Caco-2 (cell line): Measurements from ENCODE around the gene NAA30. TPM values are rescaled to one million over a fixed set of nuclear protein-coding genes. Genes with fewer than 3 reads are reported as not detected.

Experiments used
- BruUV-seq: library from RNA; stranded (reverse); fragments of 400-500 nt; replicated peaks from 2 replicates; lab custom pipeline; 2021; lab: Mats Ljungman, UMichigan
- CTCF ChIA-PET: fragments of 300-600 bp; sonication (Branson Sonifier 250); formaldehyde crosslinking; loops from one replicate; lab custom pipeline; 2022; ENCODE audit warnings: antibody characterized with exemption; lab: Charles Lee
- POLR2A ChIA-PET: fragments of 300-600 bp; sonication (Branson Sonifier 250); formaldehyde crosslinking; loops from one replicate; lab custom pipeline; 2022; ENCODE audit warnings: antibody characterized with exemption; lab: Charles Lee
- DNase-seq, 2 experiments: peaks; one replicate each; pipeline versions ENCODE4 v3.0.0 to v3.0.0-alpha.2; 2020 to 2022
- H3K27me3 ChIP-seq: replicated peaks from 2 replicates; pipeline ENCODE4 v1.6.0; 2011; ENCODE audit warnings: low read length; ENCODE audit not compliant: control insufficient read depth, insufficient read depth
- H3K36me3 ChIP-seq: 2 replicates; pipeline ENCODE4 v1.5.1; 2011; ENCODE audit warnings: low read length; ENCODE audit not compliant: control insufficient read depth, insufficient read depth
- H3K4me1 ChIP-seq: fragments of 250-450 bp; sonication (Bioruptor Pico); 2 replicates; pipeline ENCODE4 v1.5.1; 2020; ENCODE audit warnings: mild to moderate bottlenecking
- H3K4me3 ChIP-seq: 2 replicates; pipeline ENCODE4 v1.5.1; 2011; ENCODE audit warnings: low read depth, mild to moderate bottlenecking, control low read depth, low read length
- H3K9me3 ChIP-seq: fragments of 250-450 bp; sonication (Bioruptor Pico); 2 replicates; pipeline ENCODE4 v1.5.1; 2020; ENCODE audit warnings: mild to moderate bottlenecking, moderate library complexity
- H3K27ac Mint-ChIP-seq: one replicate; pipeline ENCODE4 v1.8.0; 2022; ENCODE audit warnings: mixed read lengths; ENCODE audit not compliant: unreplicated experiment
- H3K27me3 Mint-ChIP-seq: one replicate; pipeline ENCODE4 v1.8.0; 2022; ENCODE audit warnings: mixed read lengths; ENCODE audit not compliant: insufficient read depth, unreplicated experiment
- H3K36me3 Mint-ChIP-seq: one replicate; pipeline ENCODE4 v1.8.0; 2022; ENCODE audit warnings: mild to moderate bottlenecking, mixed read lengths; ENCODE audit not compliant: insufficient read depth, unreplicated experiment
- H3K4me1 Mint-ChIP-seq: one replicate; pipeline ENCODE4 v1.8.0; 2022; ENCODE audit warnings: low read depth, mixed read lengths; ENCODE audit not compliant: unreplicated experiment
- H3K4me3 Mint-ChIP-seq: one replicate; pipeline ENCODE4 v1.8.0; 2022; ENCODE audit warnings: mild to moderate bottlenecking, moderate library complexity, mixed read lengths; ENCODE audit not compliant: unreplicated experiment
- H3K9me3 Mint-ChIP-seq: one replicate; pipeline ENCODE4 v1.8.0; 2022; ENCODE audit warnings: mixed read lengths; ENCODE audit not compliant: unreplicated experiment
- CTCF ChIP-seq, 2 experiments: fragments of 200-600 bp in 1 of 2; IDR thresholded peaks; 1 replicate in 1 of 2; 2 replicates in 1 of 2; pipeline versions ENCODE4 v1.5.1 to v1.8.0; 2011 to 2022; ENCODE audit warnings: antibody characterized with exemption in 1 of 2, control low read depth in 1 of 2, inconsistent platforms in 1 of 2, low read depth in 1 of 2, low read length in 1 of 2, mild to moderate bottlenecking in 1 of 2, moderate library complexity in 1 of 2; ENCODE audit not compliant: insufficient read depth in 1 of 2, severe bottlenecking in 1 of 2, unreplicated experiment in 1 of 2
- intact Hi-C: fragments of 100-400 bp; cut with micrococcal nuclease; formaldehyde crosslinking; loops from one replicate; pipeline ENCODE4 v1.10.0; 2022; ENCODE audit not compliant: unreplicated experiment
- total RNA-seq: library from RNA; stranded (reverse); gene quantifications from 2 replicates; pipeline ENCODE4 v1.2.3, GENCODE V29; 2022

Gene NAA30
- total RNA-seq, 1 experiment from 2014 or later, result 23.7 TPM

- intact Hi-C loops, result no loop called here
- Mint-ChIP-seq H3K4me3 (no peak overlapping the region), H3K4me1 (peaks cover 9% of the 10 kb centered on the region), H3K9me3 (no peaks in the 10 kb centered on the region), H3K36me3 (peaks cover 32% of the 10 kb centered on the region), H3K27me3 (no peaks in the 10 kb centered on the region), H3K27ac (no peak overlapping the region)
- POLR2A ChIA-PET, result no interaction called here
- H3K9me3 ChIP-seq, result no peaks in the 10 kb centered on the region
- no peak for DNase-seq
- H3K4me3 ChIP-seq, result no peak overlapping the region
- no TSS peak for BruUV-seq
- H3K4me1 ChIP-seq, result peaks cover 13% of the 10 kb centered on the region
- CTCF ChIA-PET, result no interaction called here
- no peak for TF ChIP-seq CTCF (IDR thresholded peaks at IDR 0.05; ENCODE audit: insufficient read depth in 1 of 2, low read depth in 1 of 2, low read length in 1 of 2, severe bottlenecking in 1 of 2, unreplicated experiment in 1 of 2)
- no peaks in the 10 kb centered on the region for H3K36me3 ChIP-seq
- no peaks in the 10 kb centered on the region for H3K27me3 ChIP-seq
Measured at GRCh38 chr14:57405562-57405961, 15.2 kb downstream of the NAA30 start.

- no peak for TF ChIP-seq CTCF (IDR thresholded peaks at IDR 0.05; ENCODE audit: insufficient read depth in 1 of 2, low read depth in 1 of 2, low read length in 1 of 2, severe bottlenecking in 1 of 2, unreplicated experiment in 1 of 2)
- Mint-ChIP-seq H3K9me3 (no peaks in the 10 kb centered on the region), H3K27ac (no peak overlapping the region), H3K4me3 (no peak overlapping the region), H3K36me3 (peaks cover 21% of the 10 kb centered on the region), H3K4me1 (no peaks in the 10 kb centered on the region), H3K27me3 (no peaks in the 10 kb centered on the region)
- Histone ChIP-seq H3K36me3 (no peaks in the 10 kb centered on the region), H3K9me3 (no peaks in the 10 kb centered on the region), H3K27me3 (no peaks in the 10 kb centered on the region), H3K4me3 (no peak overlapping the region), H3K4me1 (no peaks in the 10 kb centered on the region)
- ChIA-PET POLR2A (no interaction called here), CTCF (no interaction called here)
- no TSS peak for BruUV-seq
- DNase-seq, result no peak
- intact Hi-C loops, result no loop called here
Measured at GRCh38 chr14:57408037-57408436, 17.7 kb downstream of the NAA30 start.

GRCh38 chr14:57408634-57409033 lies 18.2 kb downstream of the NAA30 start:
- H3K27me3 Mint-ChIP-seq, result no peaks in the 10 kb centered on the region
- H3K4me3 ChIP-seq, result no peak overlapping the region
- H3K27me3 ChIP-seq, result no peaks in the 10 kb centered on the region
- no peak for TF ChIP-seq CTCF (IDR thresholded peaks at IDR 0.05; ENCODE audit: insufficient read depth in 1 of 2, low read depth in 1 of 2, low read length in 1 of 2, severe bottlenecking in 1 of 2, unreplicated experiment in 1 of 2)
- no peaks in the 10 kb centered on the region for H3K36me3 ChIP-seq
- intact Hi-C loops, result no loop called here
- no peaks in the 10 kb centered on the region for H3K4me1 Mint-ChIP-seq
- POLR2A ChIA-PET, result no interaction called here
- peaks cover 20% of the 10 kb centered on the region for H3K36me3 Mint-ChIP-seq
- no peak overlapping the region for H3K4me3 Mint-ChIP-seq
- CTCF ChIA-PET, result no interaction called here
- DNase-seq, result no peak
- no peaks in the 10 kb centered on the region for H3K4me1 ChIP-seq
- BruUV-seq, result no TSS peak
- no peaks in the 10 kb centered on the region for H3K9me3 Mint-ChIP-seq
- no peaks in the 10 kb centered on the region for H3K9me3 ChIP-seq
- no peak overlapping the region for H3K27ac Mint-ChIP-seq
